GM21526 (cell line): Measurements from ENCODE around the gene SNU13.
"Not testable (repeated sequence)": the region's sequence is repeated elsewhere in the genome, so short reads cannot be mapped to it uniquely, and the experiment has no call there.

Experiments
- ATAC-seq: cut with Tn5 transposase; IDR thresholded peaks from one replicate; pipeline ENCODE4 v1.9.1; 2021; ENCODE audit warnings: moderate library complexity; ENCODE audit not compliant: unreplicated experiment, low FRiP score

SNU13 gene

DNA sequence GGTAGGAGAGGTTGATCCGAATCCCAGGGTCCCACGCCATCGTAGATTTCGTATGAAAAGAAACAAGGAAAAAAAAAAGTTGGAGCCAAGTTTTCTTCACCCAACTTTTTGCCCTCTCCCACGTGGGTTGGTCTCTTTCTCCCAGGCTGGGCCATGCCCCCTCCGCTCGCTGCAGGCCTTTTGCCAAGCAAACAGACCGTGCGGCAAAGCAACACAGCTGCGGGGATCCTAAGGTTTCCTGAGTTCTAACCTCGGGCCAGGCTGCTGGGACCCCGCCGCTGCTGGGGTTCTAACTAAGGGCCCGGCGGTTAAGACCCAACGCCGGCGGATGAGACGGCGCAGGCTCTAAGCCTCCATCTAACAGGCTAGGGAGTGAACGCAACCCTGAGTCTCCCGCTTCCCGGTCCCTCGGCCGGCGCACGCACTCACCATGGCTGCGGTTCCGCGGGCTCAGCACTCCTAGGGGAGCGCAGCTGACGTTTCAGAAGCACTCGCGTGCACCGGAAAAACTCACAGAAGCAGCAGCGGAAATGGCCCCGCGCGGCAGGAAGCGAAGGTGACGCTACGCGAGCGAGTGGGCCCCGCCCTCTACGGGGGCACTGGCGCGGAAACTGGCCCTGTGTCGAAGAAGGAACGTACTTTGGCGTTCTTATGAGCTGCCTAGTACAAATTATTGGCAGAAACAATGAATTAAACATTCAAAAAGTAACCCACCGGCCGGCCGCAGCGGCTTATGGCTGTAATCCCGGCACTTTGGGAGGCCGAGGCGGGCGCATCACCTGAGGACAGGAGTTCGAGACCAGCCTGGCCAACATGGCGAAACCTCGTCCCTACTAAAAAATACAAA is at the start of gene SNU13:
TSS of gene SNU13 (minus strand) at position 503 of the 847 bp plus-strand sequence. CDS start at position 432, 71 bp downstream.
- peak; percentile 70 for ATAC-seq

DNA sequence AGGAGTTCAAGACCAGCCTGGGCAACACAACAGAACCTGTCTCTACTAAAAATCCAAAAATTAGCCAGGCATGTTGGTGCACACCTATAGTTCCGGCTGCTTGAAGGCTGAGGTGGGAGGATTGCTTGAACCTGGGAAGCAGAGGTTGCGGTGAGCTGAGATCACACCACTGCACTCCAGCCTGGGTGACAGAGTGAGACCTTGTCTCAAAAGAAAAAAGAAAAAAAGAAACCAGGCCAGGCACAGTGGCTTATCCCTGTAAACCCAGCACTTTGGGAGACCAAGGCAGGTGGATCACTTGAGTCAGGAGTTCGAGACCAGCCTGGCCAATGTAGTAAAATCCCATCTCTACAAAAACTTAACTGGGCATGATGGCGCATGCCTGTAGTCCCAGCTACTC is 44.6 kb upstream of the SNU13 start:
- ATAC-seq = not testable (repeated sequence)

DNA sequence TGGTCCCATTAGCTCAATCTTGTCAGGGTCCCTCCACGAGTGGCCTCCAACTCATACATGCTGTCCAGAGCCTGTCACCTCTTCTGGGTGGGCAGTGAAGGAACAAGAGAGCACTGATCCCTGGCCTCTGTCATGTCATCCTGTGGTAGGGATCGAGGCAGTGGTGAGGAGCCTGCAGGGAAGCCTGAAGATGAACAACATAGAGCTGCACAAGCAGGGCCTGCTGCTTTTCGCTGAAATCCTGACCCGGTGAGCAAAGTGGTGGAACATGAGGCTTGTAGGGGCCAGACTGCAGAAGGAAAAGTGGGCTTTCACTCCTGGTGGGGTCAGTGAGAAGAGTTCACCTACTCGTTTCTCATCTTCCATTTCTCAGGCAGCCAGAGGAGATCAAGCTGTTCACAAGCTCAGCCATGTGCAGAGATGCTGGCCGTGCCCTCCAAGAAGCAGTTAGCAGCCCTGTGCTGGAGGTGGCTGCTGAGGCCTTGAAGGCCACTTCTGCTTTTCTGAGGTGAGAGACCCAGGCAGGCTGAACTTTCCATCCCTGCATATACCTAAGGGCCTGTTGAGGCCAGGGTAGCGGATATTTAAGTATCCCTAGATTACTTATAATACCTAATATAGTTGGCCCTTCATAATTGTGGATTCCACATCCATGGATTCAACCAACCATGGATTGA is 43.6 kb upstream of the SNU13 start:
- no peak for ATAC-seq

DNA sequence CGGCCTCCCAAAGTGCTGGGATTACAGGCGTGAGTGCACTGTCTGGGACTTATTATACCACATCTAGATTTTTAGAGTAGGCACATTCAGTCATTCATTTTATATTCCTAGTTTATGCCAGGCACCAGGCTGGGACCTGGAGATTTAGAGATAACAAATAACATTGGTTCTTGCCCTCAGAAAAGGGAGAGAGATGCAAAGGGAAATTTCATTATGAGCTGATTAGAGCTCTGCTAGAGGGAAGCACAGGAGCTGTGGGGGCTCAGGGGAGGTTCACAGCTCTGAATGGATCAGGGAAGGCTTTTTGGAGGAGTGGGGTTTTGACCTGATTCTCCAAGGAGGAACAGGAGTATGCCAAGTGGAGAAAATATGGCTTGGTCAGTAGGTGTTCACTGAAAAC is 42.9 kb upstream of the SNU13 start:
- no peak for ATAC-seq

DNA sequence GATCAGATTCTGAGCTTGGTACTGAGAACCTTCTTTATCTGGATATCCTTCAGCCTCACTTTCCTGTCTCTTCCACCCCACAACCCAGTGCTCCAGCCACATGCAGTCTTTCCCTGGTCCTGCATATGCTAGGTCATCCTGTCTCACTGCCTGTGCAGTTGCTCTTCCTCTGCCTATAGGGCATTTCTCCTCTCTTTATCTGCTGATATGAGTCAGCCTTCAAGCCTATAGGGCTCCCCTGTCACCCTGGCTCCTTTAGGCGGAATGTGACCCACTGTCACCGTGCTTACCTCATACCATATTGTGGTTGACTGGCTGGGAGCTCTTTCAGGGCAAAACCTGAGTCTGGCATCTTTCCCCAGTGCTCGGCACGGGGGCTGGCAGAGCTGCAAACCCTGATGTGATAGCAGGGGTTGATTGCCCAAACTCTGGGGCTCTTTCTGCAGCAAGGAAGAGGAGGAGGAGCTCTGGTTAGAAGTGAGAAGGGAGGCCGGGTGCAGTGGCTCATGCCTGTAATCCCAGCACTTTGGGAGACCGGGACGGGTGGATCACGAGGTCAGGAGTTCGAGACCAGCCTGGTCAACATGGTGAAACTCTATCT is 36.9 kb upstream of the SNU13 start:
- no peak for ATAC-seq

DNA sequence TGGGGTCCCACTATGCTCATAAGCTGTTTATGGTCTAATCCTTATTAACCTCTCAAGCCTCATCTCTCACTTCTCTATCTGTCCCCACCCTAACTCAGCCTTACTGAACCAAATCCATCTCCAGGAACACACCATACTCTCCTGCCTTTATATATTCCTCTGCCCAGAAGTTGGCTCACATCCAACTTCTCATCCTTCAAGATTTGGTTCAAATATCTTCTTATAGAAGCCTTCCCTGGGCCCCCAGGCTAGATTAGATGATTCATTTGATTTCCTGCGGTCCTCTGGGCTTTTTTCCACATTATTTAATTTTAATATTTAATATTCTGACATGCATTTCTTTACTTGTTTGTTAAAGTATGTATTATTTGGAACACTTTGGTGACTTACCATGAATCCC is 33.8 kb upstream of the SNU13 start:
- no peak for ATAC-seq

DNA sequence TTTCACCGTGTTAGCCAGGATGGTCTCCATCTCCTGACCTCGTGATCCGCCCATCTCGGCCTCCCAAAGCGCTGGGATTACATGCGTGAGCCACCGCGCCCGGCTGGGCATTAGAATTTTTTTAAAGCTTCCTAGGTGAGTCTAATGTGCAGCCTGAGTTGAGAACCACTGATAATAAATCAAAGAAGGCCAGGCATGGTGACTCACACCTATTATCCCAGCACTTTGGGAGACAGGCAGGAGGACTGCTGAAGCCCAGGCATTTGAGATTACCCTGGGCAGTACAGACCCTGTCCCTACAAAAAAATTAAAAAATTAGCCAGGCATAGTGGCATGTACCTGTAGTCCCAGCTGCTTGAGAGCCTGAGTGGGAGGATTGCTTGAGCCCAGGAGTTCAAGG is 24.3 kb upstream of the SNU13 start:
- no peak for ATAC-seq

DNA sequence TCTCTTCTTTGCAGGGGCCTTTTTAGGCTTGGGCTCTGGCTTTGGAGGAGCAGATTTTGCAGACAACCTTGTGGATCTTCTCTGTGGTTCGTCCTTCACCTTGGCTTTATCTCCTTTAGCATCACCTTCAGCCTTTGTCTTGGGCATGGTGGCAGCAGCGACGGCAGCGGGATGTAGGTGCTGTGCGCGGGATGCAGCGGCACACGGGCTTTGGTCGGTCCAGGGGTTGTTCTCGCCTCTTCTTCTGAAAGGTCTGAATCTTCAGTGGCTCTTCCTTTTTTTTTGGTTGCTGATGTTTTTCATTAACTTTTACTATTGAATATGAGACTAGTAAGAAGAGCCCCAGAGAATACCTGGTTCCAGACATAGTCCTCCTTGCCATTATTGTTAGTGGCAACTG is 20.7 kb upstream of the SNU13 start:
- ATAC-seq = no peak

DNA sequence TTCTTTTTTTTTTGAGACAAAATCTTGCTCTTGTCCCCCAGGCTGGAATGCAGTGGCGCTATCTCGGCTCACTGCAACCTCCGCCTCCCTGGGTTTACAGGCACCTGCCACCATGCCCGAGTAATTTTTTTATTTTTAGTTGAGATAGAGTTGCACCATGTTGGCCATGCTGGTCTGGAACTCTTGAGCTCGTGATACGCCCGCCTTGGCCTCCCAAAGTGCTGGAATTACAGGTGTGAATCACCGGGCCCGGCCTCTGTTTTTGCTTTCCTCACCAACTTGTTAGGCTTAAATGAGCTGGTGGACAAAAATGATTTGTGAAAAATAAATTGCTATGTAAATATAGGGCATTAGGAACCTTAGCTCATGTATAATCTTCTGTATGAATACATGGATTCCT is 14.1 kb upstream of the SNU13 start:
- no peak for ATAC-seq

DNA sequence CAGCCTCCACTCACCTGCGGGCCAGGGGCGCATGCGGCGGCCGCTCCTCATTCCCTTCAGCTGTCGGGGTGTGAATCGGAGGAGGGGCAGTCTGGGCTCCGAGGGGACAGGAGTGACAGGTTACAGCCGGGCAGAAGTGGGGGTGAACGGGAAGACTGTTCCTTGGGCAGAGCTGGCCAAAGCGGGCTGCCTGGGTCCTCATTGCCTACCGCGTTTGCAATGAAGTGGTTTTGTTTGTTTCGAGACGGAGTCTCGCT is 11.4 kb upstream of the SNU13 start:
- ATAC-seq = no peak

DNA sequence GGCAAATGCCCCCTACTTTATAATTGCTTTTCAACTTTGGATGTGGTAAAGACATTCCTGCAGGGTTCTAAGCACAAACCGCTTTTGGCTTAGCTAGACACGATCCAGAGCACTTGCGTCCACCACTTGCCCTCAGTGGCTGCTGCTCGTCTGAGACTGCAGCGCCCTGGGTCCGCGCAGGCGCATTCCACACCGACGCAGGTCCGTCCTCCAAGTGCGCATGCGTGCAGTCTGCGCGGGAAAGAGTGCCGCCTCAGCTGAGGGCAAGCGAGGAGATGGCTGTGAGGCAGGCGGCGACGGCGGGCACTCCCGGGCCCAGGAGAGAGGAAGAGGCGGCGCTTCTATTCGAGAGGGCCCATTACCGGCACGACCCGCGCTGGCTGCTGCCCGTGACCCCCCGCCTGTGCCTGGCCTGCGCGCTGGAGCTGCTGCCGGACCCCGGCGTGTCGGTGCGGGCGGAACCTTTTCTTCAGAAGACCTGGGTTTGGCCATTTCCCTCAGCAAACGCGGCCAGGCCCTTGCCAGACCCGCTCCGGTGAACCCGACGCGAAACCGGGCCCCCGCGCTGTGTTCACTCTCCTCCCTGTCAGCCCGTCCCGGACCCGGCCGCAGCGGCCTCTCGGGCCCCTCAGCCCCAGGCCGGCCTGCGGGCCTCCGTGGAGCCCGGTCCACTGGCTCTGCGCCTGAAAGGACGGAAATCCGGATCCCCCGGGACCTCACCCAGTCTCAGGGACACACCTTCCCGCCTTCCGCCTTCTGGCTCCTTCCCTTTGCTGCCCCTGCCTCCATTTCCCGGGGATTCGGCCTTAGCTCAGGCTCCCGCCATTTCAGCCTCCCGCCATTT is 10.8 kb upstream of the SNU13 start, which contains the start of gene MEI1:
TSS of gene MEI1 (plus strand) at position 240 of the 844 bp plus-strand sequence. CDS start at position 276, 36 bp downstream.
- no peak for ATAC-seq

DNA sequence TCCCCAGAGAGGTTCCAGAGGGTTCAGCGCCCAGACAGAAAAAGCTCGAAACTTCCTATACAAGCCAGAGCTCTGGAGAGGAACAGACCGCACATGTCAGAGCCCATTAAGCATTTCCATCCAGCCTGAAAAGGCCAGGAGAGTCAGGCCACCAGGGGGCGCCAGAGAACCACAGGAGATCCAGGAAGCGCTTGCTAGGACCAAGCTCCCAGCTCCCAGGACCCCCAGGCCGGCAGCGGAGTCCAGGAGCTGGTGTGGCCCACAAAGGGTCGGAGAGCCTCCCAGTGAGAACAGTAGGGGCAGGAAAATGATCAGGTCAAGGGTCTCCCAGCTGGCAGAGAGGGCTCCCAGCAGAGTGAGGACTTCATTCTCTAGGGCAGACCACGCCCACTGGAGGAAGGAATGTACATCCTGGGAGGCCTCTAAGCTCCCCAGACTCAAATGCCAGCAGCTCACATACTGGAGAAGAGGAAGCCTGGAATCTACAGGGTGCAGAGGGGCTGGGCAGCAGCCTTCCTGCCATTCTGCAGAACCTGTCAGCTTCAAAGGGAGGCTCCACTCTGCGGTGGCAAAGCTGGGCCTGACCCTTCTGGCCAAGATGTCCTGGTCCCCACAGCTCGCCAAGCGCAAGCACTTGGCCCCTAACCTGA is 8.6 kb upstream of the SNU13 start:
- no peak for ATAC-seq

DNA sequence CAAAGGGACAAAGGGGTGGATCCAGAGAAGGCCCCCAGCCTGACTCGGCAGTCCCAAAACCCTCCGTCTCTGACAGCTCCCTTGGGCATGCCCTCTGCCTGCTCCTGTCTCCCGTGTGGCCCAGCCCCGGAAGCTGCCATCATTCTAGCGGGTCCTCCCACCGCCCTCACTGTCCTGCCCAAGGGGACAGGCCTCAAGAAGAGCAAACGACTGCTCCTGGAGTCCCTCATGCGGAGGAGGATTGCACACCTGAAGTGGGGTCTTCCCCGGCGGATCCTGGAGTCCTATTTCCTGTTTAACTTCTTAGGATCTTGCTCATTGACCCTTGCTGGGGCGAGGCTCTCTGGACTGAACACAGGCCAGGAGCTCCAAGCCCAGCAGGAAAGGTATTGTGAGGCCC is 8.0 kb upstream of the SNU13 start:
- no peak for ATAC-seq

DNA sequence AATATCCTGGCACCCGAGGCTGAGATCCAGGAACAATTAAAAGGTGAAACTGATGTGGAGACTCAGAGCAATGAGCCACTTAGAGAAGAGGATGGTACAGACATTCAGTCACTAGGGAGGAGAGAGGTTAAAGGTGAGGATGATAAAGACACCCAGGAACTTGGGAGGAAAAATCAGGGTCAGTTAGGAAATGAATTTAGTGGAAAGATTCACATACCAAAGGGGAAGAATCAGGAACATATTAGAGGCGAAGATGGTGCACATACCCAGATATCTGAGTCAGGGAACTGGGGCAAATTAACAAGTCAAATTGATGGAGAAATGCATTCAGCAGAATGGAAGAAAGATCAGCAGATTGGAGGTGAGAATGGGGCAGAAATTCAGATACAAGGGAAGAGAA is 6.5 kb upstream of the SNU13 start:
- no peak for ATAC-seq

DNA sequence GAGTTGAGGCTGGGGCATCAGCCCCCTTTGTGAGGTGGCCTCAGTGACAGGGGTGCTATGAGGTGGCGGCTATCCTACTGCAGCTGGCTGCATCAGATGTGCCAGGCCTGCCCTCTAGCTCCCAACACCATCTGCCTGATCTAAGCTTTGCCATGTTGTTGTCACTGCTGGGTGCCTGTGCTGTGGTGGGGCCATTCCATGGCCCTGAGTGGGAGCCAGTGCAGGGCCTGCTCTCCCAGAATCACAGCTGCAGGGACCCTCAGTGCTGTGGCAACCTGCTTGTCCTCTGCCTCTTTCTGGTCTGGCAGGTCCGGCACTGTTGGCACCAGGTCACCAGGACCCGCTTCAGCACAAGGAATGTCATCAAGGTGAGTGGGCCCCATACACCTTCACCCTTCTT is 1.8 kb upstream of the SNU13 start:
- ATAC-seq = no peak

DNA sequence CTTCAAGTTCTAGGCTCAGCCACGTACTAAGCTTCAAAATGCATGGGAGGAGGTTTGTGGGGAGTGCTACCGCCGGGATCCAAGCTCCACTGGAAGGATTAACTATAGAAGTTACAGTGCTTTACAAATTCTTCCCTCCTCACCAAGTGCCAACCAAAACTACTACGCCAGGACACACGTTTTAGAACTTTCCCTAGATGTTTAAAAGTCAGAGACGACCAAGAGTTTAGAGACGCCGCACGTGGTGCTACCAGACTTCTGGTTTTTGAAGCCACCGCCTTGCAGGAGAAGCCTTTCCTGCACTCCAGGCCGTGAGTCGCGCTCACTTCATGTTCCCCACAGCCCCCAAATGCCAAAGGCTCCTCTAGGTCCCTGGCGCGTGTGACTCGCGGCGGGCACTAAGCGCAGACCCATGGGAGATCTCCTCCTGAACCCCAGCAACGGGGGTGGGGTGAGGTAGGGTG is 734 bp downstream of the SNU13 start:
- no peak for ATAC-seq

DNA sequence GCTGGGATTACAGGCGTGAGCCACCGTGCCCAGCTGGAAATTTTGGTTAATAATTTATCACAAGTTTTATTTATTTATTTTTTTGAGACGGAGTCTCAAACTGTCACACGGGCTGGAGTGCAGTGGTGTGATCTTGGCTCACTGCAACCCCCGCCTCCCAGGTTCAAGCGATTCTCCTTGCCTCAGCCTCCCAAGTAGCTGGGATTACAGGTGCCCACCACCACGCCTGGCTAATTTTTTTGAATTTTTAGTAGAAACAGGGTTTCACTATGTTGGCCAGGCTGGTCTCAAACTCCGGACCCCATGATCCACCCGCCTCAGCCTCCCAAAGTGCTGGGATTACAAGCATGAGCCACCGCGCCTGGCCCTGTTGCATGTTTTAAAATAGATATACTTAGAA is 1.8 kb downstream of the SNU13 start:
- not testable (repeated sequence) for ATAC-seq

DNA sequence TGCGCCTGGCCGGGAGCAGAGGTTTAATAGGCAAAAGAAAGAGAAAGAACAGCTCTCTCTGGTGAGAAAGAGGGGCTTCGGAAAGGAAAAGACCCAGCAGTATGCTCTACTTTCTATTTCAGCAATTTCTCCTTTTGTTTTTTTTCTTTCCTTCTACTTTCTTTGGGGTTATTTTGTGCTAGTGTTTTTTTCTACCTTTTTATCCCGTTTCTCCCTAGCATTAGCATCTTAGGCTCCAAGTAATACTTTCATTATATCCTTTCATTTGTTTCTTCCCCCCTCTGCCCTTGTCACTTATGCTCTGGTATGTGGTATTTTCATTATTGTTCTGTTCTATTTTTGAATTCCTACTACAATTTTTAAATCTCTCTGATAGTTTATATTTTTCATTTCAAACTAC is 4.5 kb downstream of the SNU13 start:
- ATAC-seq = no peak

DNA sequence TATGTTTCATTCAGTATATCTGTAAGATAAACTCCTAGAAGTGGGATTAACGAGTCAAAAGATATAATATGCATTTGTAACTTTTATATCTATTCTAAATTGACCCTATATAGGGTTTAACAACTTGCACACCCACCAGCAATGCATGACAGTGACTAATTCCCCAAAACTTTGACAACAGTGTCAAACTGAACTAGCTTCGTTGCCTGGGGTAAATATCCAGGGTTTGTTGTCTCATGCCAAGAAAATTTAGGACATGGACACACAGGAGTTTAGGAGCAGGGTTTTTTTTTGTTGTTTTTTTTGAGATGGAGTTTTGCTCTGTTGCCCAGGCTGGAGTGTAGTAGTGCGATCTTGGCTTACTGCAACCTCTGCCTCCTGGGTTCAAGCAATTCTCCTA is 5.1 kb downstream of the SNU13 start:
- no peak for ATAC-seq

DNA sequence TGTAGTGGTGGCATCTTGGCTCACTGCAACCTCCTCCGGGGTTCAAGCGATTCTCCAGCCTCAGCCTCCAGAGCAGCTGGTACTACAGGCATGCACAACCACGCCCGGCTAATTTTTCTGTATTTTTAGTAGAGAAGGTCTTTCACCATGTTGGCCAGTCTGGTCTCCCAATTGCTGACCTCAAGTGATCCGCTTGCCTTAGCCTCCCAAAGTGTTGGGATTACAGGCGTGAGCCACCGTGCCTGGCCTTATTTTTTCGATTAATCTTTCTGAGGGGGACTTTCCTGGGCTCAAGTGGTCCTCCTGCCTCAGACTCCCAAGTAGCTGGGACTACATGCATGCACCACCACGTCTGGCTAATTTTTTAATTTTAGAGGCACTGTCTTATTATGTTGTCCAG is 5.6 kb downstream of the SNU13 start:
- ATAC-seq = no peak
